HG03103 (cell line): ENCODE results near the gene ZIM2.
"Not testable (repeated sequence)": the region's sequence is repeated elsewhere in the genome, so short reads cannot be mapped to it uniquely, and the experiment has no call there.

Experiments used
- ATAC-seq: cut with Tn5 transposase; IDR thresholded peaks from one replicate; pipeline ENCODE4 v1.9.1; 2021; ENCODE audit warnings: low read depth; ENCODE audit not compliant: unreplicated experiment

Gene ZIM2

GRCh38 chr19:56840451-56841192 lies at the start of gene ZIM2, which contains the start of gene PEG3:
Gene ZIM2 (minus strand): TSS chr19:56840726. CDS start chr19:56824277, 16,449 bp downstream.
Gene PEG3 (minus strand): TSS chr19:56840726. CDS start chr19:56824655, 16,071 bp downstream.
- ATAC-seq, result no peak

- ATAC-seq, result no peak
Measured at GRCh38 chr19:56885173-56885985, 44.9 kb upstream of the ZIM2 start.

GRCh38 chr19:56884441-56884840 lies 43.9 kb upstream of the ZIM2 start:
- no peak for ATAC-seq

- ATAC-seq, result no peak
Measured at GRCh38 chr19:56880592-56881190, 40.2 kb upstream of the ZIM2 start.

GRCh38 chr19:56877069-56877715 lies 36.7 kb upstream of the ZIM2 start:
- no peak for ATAC-seq

- ATAC-seq, result no peak
Measured at GRCh38 chr19:56875717-56876116, 35.2 kb upstream of the ZIM2 start.

GRCh38 chr19:56874530-56874929 lies 34.0 kb upstream of the ZIM2 start:
- ATAC-seq, result no peak

- ATAC-seq, result no peak
Measured at GRCh38 chr19:56873493-56873892, 33.0 kb upstream of the ZIM2 start.

- no peak for ATAC-seq
Measured at GRCh38 chr19:56869886-56870285, 29.4 kb upstream of the ZIM2 start.

- ATAC-seq, result no peak
Measured at GRCh38 chr19:56868446-56868845, 27.9 kb upstream of the ZIM2 start.

GRCh38 chr19:56866538-56866937 lies 26.0 kb upstream of the ZIM2 start:
- no peak for ATAC-seq

GRCh38 chr19:56864443-56865125 lies 24.1 kb upstream of the ZIM2 start:
- no peak for ATAC-seq

GRCh38 chr19:56862741-56863140 lies 22.2 kb upstream of the ZIM2 start:
- no peak for ATAC-seq

GRCh38 chr19:56860409-56860808 lies 19.9 kb upstream of the ZIM2 start:
- not testable (repeated sequence) for ATAC-seq

- ATAC-seq, result no peak
Measured at GRCh38 chr19:56858026-56858425, 17.5 kb upstream of the ZIM2 start.

GRCh38 chr19:56856822-56857221 lies 16.3 kb upstream of the ZIM2 start:
- no peak for ATAC-seq

GRCh38 chr19:56852361-56852760 lies 11.8 kb upstream of the ZIM2 start:
- ATAC-seq, result not testable (repeated sequence)

- no peak for ATAC-seq
Measured at GRCh38 chr19:56848166-56848565, 7.6 kb upstream of the ZIM2 start.

GRCh38 chr19:56842412-56842811 lies 1.9 kb upstream of the ZIM2 start:
- ATAC-seq, result no peak

GRCh38 chr19:56841193-56841543 lies 642 bp upstream of the ZIM2 start:
- ATAC-seq, result no peak
